GM19397 (cell line): ENCODE data around the gene SPIRE1.
"Not testable (repeated sequence)": the region's sequence is repeated elsewhere in the genome, so short reads cannot be mapped to it uniquely, and the experiment has no call there.

ENCODE experiments used
- ATAC-seq: cut with Tn5 transposase; IDR thresholded peaks from one replicate; pipeline ENCODE4 v1.9.1; 2021; ENCODE audit warnings: mild to moderate bottlenecking, moderate library complexity; ENCODE audit not compliant: unreplicated experiment

Gene SPIRE1

DNA sequence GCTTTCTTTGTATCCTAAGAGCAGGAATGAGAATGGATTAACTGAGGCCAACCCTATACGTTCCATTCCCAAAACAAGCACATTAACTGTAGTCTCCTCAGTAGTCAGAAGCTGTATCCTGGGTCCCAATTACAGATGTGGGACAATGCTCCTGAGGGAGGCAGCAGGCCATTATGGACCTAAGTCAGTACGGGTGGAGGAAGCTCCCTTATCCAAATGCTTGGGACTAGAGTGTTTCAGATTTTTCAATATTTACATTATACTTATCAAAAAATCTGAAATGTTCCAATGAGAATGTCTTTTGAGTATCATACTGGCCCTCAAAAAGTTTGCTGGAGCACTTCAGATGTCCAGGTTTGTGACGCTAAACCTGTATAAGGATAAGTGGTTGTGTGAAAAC, 160.1 kb downstream of the SPIRE1 start:
- no peak for ATAC-seq

DNA sequence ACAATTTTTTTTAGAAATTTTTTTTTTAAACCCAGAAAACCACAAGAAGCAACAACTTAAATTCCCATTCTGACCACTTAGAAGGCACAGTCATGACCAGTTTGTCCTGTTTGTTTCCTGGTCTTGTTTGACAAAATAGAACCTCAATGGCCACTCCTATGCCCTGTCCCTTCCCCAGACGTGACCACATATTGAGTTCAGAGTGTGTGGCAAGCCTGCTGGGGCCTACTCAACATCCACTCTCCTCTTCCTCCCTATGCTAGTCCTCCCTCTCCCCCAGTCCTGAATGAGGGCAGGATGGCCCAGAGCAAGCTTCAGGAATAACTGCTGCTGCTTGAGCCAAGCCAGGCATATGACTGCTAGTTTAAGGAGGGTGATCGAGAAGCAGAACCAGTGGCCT, 160.6 kb downstream of the SPIRE1 start:
- no peak for ATAC-seq

DNA sequence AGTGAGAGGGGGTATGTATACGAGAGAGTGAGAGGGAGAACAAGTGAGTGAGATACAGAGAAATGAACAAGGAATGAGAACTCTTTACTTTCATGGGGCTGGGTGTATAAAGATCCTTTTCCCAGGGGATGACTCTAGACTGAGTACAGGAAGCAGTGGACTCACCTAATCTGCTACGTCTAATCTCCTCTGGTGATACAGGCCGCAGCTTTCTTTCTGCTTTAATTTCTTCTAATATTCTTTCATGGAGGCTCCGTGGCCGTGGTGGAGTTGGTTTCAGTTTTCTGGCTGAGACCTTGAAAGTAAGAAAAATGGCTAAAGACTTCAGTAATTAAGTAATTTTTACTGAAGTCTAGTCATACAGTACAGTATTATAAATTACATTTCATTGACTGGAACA, 165.0 kb downstream of the SPIRE1 start:
- no peak for ATAC-seq

DNA sequence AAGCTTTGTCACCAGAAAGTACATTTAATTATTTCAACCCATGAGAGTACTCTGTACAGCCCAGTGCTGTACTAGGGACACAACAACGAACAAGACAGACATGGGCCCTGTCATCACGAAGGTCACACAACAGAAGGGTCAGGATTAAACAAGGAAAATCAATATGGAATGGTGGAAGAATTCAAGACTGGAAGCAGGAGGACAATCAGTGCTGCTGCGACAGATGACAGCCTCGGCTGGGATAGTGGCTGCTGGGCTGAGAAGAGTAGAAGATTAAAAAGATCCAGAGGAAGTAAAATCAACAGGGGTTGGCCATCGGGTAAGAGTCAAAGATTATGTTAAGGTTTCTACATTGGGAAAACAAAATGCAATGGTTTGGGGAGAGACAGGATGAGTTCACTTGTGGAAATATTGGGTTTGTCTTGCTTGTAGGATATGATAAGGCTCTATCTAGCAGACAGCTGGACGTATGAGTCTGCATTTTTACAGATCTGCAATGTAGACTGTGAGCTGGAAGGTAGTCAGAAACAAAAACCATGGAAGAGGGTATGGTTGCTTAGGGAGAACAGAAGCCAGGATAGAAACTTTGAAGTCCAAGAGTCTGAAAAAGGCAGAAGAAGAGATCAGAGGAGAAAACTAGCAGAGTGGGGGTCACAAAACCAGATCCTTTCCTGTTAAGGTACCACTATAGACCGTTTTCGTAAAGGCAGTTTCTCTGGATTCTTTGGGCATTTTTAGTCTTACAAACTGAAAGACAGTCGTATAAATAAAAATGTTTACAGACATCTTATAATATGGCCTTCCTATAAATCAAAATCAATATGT, 166.1 kb downstream of the SPIRE1 start:
- no peak for ATAC-seq

- no peak for ATAC-seq
Measured at GRCh38 chr18:12485479-12486105, 172.3 kb downstream of the SPIRE1 start.

DNA sequence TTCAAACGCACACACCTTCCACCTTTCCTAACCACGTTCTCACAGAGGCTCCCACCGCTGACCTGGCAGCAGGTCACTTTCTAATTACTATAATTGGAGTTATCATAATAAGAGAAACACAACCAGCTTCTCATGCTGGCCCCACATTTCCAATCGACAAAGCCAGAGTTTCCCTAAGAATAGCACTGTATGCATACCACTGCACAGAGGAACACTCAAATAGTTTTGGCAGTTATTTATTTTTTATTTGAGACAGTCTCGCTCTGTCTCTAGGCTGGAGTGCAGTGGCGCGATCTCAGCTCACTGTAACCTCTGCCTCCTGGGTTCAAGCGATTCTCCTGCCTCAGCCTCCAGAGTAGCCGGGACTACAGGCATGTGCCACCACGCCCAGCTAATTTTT, 176.0 kb downstream of the SPIRE1 start:
- not testable (repeated sequence) for ATAC-seq

GRCh38 chr18:12479982-12480381, 177.9 kb downstream of the SPIRE1 start:
- no peak for ATAC-seq

DNA sequence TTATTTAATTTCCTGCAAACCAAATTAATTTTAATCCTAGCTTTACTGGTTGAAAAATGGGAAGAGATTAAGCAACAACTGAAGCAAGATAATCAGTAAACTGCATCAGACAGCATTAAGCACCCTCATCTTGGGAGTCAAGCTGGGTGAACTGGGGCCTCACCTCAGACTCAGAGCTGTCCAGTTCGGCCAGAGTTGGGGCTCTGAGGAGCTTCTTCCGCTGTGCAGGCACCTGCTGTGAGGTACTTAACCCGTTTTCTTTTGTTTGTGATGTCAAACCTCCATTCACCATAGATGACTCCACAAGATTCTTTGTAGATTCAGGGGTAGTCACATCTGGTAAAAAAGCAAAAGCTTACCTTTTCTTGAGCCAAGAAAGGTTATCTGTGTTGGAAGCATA, 178.4 kb downstream of the SPIRE1 start:
- no peak for ATAC-seq

DNA sequence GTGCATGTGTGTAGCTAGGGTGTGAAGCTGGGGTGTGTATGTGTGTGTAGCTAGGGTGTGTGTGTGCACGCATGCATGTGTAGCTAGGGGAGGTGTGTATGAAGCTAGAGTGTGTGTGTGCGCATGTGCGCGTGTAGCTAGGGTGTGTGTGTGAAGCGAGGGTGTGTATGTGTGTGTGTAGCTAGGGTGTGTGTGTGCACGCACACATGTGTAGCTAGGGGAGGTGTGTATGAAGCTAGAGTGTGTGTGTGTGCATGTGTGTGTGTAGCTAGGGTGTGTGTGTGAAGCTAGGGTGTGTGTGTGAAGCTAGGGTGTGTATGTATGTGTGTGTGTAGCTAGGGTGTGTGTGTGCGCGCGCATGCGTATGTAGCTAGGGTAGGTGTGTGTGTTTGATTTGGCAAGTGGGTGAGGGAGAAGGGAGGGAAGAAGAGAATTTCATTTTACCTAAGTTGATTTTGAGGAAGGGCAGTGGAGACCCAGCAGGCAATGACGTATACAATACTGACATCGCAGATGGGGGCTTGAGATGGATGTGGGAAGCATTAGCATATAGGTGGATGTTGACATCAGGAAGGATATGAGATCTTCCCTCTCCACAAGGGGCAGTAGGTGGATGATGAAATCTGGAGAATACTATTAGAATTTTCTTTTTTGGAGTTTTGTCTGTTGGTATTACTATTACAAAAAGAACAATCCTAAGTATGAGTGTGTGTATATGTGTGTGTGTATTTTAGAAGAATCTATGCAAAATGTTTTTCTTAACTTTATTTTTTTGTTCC, 179.4 kb downstream of the SPIRE1 start:
- no peak for ATAC-seq

GRCh38 chr18:12477606-12478005, 180.3 kb downstream of the SPIRE1 start:
- no peak for ATAC-seq

DNA sequence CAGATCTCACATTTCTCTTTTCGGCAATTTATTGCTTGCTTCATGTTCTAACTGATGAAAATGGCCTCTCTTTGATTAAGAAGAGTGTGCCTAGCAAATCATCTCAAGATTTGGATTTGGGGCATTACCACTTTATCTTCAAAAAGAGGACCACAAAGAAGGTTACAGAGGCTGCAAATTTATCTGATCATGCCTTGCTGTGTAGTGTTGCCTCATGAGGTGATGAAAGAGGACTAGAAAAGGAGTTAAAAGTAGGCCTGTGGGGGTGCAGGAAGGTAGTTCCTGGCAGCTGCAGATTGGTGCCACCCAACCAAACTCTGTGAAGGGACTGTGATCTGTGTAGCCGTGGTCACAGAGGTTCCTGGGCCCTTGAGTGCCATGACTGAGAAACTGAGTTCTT, 181.0 kb downstream of the SPIRE1 start:
- ATAC-seq, result no peak

DNA sequence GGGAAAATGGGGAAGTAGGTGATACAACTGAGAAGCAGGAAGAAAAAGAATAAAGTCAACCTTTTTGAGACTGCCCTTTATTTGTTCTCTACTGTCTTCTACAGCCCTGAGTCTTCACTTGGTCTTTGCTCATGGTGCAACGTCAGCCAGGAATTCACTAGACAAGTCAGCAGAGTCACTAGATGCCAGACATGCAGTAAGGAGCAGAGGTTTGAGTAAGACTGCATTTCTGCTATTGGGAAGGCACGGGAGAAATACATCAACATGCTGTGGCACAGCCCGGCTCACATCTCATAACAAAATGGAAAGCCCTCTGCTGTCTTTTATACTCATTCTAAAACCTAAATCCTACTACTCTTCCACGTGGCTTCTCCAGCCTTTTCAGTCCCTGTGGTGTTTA, 183.0 kb downstream of the SPIRE1 start:
- no peak for ATAC-seq

DNA sequence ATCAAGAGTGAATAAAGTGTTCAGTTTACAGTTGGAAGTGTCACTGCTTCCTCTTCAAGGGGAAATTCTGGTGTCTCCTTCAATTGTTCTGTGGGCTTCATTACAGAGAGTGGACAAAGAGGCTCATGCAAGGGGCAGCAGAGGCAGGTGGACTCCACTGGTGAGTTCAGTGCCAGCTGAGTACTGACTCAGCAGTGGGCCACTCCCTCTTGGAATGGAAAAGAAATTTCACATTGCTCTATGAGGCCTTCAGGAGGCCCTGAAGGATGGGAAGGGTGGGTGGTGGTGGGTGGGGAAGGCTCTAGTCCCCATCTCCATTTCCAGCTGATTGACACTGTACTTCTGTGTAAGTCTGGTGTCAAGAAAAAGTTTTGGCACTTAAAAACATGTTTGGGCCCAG, 183.8 kb downstream of the SPIRE1 start:
- ATAC-seq, result no peak

DNA sequence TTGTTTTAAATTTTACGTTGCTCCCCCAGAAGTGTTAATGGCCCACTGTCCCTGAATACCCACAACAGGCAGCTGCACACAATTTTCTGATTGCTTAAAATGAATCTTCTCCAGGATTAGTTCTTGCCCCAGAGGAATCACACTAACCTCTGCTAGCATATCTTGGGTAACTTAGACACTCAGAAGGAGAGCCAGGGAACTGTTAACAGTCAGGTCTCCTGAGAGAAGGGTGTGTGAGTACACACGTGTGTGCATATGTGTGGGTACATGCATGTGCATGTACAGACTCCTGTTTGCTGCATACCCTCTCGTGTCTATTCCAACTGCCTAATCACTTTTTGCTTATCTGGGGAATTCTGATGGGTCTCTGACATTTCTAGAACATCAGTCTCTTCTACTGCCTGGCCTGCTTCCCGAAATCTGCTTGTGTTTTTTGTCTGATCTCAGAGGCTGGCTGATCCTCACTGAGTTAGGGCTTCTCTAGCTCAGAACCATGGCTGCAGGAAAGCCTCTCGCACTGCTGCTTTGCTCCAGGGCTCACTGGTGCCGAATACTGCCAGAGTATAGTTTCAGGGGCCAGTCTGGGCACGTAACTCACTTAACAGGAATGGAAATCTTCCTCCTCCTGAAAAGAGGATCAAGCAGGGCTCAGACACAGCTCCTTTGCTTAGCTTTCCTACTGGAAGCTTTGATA, 187.4 kb downstream of the SPIRE1 start:
- ATAC-seq, result no peak

- ATAC-seq, result no peak
Measured at GRCh38 chr18:12468445-12468844, 189.5 kb downstream of the SPIRE1 start.

DNA sequence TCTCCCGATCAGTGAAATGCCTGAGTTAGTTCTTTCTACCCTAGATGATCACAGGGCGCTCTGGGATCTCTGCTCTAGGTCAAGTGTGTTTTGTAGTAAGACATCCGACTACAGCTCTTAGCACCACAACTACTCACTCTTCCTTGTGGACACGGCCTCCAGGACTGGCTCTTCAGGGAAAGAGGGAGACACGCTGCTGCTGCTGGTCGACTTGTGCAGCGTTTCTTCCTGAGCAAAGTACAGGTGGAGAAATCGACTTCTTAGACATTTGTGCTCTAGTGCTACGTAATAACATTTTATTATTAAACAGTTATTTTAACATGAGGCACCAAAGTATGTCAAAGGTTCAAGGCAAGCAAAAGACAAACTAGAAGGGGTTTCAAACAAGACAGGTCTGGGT, 193.2 kb downstream of the SPIRE1 start:
- no peak for ATAC-seq

GRCh38 chr18:12463191-12463590, 194.7 kb downstream of the SPIRE1 start:
- ATAC-seq, result no peak

DNA sequence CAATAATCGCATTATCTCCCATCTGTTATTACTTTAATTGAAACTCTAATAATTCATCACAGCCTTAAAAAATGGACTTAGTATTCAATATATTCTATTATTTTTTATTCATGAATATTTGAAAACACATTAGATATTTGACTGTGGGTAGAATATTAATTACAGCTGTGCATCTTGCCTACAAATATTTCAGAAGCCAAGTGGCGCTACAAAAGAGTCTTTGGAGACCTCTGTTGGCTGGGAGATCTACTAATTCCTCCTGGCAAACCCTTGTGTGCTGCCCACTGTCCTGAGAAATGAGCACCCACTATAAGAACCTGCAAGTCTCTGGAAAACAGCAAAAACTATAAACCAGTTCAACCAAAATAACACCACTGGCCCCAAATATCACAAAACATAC, 195.7 kb downstream of the SPIRE1 start:
- no peak for ATAC-seq

DNA sequence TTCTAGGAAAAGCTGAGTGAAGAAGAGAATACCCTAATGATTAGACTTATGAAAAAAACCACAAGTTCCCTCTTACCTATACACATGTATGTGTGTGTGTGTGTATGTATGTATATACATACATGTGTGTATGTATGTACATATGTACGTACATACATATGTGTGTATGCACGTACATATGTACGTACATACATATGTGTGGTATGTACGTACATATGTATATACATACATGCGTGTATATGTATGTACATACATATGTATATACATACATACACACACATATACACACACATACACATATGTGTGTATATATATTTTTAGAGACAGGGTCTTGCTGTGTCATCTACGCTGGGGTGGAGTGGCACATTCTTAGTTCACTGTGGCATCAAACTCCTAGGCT, 196.6 kb downstream of the SPIRE1 start:
- no peak for ATAC-seq

- no peak for ATAC-seq
Measured at GRCh38 chr18:12460874-12461273, 197.0 kb downstream of the SPIRE1 start.

DNA sequence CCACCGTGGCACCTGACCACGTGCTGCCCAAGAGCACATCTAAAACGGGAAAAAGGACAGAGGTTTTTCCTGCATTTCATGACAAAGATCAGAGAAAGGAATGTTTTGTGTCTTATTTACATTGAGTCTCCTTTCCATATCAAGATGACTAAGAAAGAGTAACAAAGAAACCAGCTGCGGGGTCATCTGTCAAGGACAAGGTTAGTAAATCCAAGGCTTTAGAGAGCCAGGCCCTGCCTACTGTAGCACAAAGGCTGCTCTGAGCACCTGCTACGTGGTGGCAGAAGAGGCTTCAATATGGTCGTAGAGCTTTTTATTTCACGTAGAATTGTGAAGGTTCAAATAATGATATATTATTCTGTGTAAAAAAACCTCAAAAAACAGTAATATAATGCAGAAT, 199.1 kb downstream of the SPIRE1 start:
- no peak for ATAC-seq
